ENCODE measurements around the gene WNT2B.
A peak's percentile ranks its signal among the peaks of the same experiment; 100 is the strongest.
"Not testable (repeated sequence)": the region's sequence is repeated elsewhere in the genome, so short reads cannot be mapped to it uniquely, and the experiment has no call there.

Gene WNT2B

DNA sequence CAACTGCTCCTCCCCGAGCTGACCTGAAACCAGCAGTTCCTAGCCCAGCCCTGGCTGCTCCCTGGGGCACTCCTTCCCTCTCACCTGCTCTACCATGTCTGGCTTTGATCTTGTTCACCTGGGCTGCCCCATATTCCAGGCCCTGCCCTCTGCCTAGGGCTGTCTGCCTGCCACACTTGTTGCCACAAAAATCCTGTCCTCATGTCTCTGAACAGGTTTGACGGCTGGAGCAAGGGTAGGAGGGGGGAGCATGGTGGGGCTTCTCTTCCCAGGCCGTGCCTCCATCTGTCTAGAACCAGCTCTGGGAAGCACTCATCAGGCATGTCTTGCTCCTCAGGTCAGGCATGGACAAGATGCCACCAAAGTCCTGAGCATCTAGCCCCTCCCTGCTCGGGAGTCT lies 44.3 kb upstream of the WNT2B start:
- H3K27me3 ChIP-seq (ENCODE audit: insufficient read depth, poor library complexity, severe bottlenecking), result no peaks in the 10 kb centered on the region
- H3K9me3 ChIP-seq (ENCODE audit: severe bottlenecking), result no peaks in the 10 kb centered on the region
- DNase-seq (ENCODE audit: low spot score) (no peak), ATAC-seq (ENCODE audit: low read depth) (peak; percentile 9; the same call in 2 of the 3 replicates)
- TF ChIP-seq, protein P1, sequence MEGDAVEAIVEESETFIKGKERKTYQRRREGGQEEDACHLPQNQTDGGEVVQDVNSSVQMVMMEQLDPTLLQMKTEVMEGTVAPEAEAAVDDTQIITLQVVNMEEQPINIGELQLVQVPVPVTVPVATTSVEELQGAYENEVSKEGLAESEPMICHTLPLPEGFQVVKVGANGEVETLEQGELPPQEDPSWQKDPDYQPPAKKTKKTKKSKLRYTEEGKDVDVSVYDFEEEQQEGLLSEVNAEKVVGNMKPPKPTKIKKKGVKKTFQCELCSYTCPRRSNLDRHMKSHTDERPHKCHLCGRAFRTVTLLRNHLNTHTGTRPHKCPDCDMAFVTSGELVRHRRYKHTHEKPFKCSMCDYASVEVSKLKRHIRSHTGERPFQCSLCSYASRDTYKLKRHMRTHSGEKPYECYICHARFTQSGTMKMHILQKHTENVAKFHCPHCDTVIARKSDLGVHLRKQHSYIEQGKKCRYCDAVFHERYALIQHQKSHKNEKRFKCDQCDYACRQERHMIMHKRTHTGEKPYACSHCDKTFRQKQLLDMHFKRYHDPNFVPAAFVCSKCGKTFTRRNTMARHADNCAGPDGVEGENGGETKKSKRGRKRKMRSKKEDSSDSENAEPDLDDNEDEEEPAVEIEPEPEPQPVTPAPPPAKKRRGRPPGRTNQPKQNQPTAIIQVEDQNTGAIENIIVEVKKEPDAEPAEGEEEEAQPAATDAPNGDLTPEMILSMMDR (IDR thresholded peaks at IDR 0.05; ENCODE audit: poor library complexity, severe bottlenecking), result no peak
- peaks cover 6% of the 10 kb centered on the region; the same call in 1 of the 2 replicates for H3K36me3 ChIP-seq (ENCODE audit: low read depth)
- H3K4me3 ChIP-seq (ENCODE audit: severe bottlenecking), result no peak overlapping the region
- H3K27ac ChIP-seq (ENCODE audit: poor library complexity, severe bottlenecking), result no peak overlapping the region
- H3K4me1 ChIP-seq (ENCODE audit: insufficient read depth, poor library complexity, severe bottlenecking), result peaks cover 8% of the 10 kb centered on the region

DNA sequence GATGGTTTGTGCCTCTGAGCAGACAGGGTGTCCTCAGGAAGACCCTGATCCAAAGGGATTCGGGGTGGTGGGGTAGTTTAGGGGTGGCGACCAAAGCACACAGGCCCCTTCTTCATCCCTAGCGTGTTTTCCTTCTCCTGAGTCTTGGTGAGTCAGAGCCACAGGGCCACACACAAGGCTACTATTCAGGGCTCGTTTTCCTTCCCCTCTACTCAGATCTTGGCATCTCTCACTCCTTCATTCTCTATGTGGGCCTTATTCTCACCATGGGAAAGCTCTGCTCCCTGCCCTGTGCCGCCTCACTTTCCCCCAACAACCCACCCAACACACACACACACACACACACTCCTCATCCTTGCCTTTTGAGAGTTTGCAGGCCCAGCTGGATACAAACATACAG lies 43.6 kb upstream of the WNT2B start:
- no peak for DNase-seq (ENCODE audit: low spot score)
- no peaks in the 10 kb centered on the region for H3K9me3 ChIP-seq (ENCODE audit: severe bottlenecking)
- TF ChIP-seq, protein P1 (IDR thresholded peaks at IDR 0.05; ENCODE audit: poor library complexity, severe bottlenecking), result no peak
- no peak for ATAC-seq (ENCODE audit: low read depth)
- no peaks in the 10 kb centered on the region for H3K27me3 ChIP-seq (ENCODE audit: insufficient read depth, poor library complexity, severe bottlenecking)
- H3K36me3 ChIP-seq (ENCODE audit: low read depth), result peaks cover 6% of the 10 kb centered on the region; the same call in 1 of the 2 replicates
- H3K4me1 ChIP-seq (ENCODE audit: insufficient read depth, poor library complexity, severe bottlenecking), result peaks cover 8% of the 10 kb centered on the region
- H3K27ac ChIP-seq (ENCODE audit: poor library complexity, severe bottlenecking), result no peak overlapping the region
- no peak overlapping the region for H3K4me3 ChIP-seq (ENCODE audit: severe bottlenecking)

DNA sequence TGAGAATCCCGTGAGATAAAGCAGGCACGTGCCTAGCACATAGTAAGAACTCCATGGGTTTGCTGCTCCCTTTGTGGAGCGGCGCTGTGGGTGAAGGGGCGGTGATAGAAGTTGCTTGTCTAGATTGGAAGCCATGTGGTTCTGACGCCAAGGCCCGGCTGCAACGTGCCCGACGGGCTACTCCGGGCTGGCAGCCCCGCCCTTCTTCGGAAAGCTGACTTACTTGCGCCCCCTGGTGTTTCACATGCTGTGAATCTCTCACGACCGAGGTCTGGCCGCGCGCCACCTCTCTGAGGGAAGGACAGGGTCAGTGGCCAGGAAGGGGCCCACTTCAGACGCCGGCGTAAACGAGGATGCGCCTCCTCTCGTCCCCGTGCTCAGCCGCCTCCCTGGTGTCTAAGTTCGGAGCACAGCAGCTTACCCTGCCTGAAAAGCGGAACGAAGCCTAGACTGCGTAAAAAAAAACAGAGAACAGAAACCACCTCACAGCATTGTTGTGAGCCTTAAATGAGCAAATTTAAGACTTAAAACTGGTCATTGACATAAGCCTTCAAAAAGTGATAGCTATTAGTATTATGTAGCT lies 42.6 kb upstream of the WNT2B start:
- ATAC-seq (ENCODE audit: low read depth) (peak; percentile 80), DNase-seq (ENCODE audit: low spot score) (peak; percentile 87)
- Histone ChIP-seq H3K27ac (ENCODE audit: poor library complexity, severe bottlenecking) (no peak overlapping the region), H3K27me3 (ENCODE audit: insufficient read depth, poor library complexity, severe bottlenecking) (no peaks in the 10 kb centered on the region), H3K4me1 (ENCODE audit: insufficient read depth, poor library complexity, severe bottlenecking) (peaks cover 8% of the 10 kb centered on the region), H3K9me3 (ENCODE audit: severe bottlenecking) (no peaks in the 10 kb centered on the region), H3K36me3 (ENCODE audit: low read depth) (no peaks in the 10 kb centered on the region), H3K4me3 (ENCODE audit: severe bottlenecking) (no peak overlapping the region)
- TF ChIP-seq, protein P1 (IDR thresholded peaks at IDR 0.05; ENCODE audit: poor library complexity, severe bottlenecking), result peak; percentile 89

DNA sequence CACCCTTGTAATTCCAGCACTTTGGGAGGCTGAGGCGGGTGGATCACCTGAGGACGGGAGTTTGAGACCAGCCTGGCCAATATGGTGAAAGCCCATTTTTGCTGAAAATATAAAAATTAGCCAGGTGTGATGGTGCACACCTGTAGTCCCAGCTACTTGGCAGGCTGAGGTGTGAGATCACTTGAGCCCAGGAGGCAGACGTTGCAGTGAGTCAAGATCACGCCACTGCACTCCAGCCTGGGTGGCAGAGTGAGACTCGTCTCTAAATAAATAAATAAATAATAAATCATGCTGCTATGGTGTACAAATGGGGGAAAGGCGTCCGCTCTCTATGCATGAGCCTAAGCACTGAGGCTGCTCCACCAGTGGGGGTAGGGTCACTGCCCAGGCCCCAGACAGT lies 38.4 kb upstream of the WNT2B start:
- not testable (repeated sequence) for H3K4me1 ChIP-seq (ENCODE audit: insufficient read depth, poor library complexity, severe bottlenecking); ATAC-seq (ENCODE audit: low read depth); H3K36me3 ChIP-seq (ENCODE audit: low read depth); H3K4me3 ChIP-seq (ENCODE audit: severe bottlenecking); DNase-seq (ENCODE audit: low spot score); H3K27me3 ChIP-seq (ENCODE audit: insufficient read depth, poor library complexity, severe bottlenecking); H3K9me3 ChIP-seq (ENCODE audit: severe bottlenecking); H3K27ac ChIP-seq (ENCODE audit: poor library complexity, severe bottlenecking)

DNA sequence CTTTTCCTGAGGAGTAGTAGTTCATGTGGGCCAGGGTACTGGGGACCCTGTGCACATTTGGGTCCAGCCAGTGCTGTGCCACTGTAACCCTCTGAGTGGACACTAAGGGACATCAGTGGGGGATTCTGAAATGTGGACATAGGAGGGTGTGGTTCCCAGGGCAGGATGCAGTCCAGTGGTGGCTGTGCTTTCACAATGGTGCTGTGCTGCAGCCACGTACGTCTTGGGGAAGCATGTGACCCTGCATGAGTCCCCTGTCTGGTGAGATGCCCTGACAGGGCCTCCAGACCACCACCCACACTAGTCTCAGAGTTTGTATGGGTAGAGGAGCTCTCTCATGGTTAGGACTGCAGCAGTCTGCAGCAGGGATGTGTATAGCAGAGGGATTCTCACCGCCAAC lies 37.8 kb upstream of the WNT2B start:
- DNase-seq (ENCODE audit: low spot score) (no peak), ATAC-seq (ENCODE audit: low read depth) (no peak)
- no peak overlapping the region for H3K4me3 ChIP-seq (ENCODE audit: severe bottlenecking)
- TF ChIP-seq, protein P1 (IDR thresholded peaks at IDR 0.05; ENCODE audit: poor library complexity, severe bottlenecking), result no peak
- H3K27me3 ChIP-seq (ENCODE audit: insufficient read depth, poor library complexity, severe bottlenecking), result no peaks in the 10 kb centered on the region
- H3K4me1 ChIP-seq (ENCODE audit: insufficient read depth, poor library complexity, severe bottlenecking), result peaks cover 3% of the 10 kb centered on the region
- H3K9me3 ChIP-seq (ENCODE audit: severe bottlenecking), result no peaks in the 10 kb centered on the region
- no peak overlapping the region for H3K27ac ChIP-seq (ENCODE audit: poor library complexity, severe bottlenecking)
- H3K36me3 ChIP-seq (ENCODE audit: low read depth), result no peaks in the 10 kb centered on the region
